ENCODE measurements around the gene POLR2H. TPM values are rescaled to one million over a fixed set of nuclear protein-coding genes. Genes with fewer than 3 reads are reported as not detected.

POLR2H gene
- polyA plus RNA-seq, 3 donors, result 87.1 to 91.3 (median 90.0) TPM

- no peak for DNase-seq (ENCODE audit: low read depth in 3 of 3, low spot score in 2 of 3)
Observed at GRCh38 chr3:184368116-184368515, 6.6 kb downstream of the POLR2H start.

GRCh38 chr3:184368586-184369183 is 7.2 kb downstream of the POLR2H start:
- DNase-seq (ENCODE audit: low read depth in 3 of 3, low spot score in 2 of 3), result no peak

GRCh38 chr3:184371570-184372018 is 10.1 kb downstream of the POLR2H start:
- DNase-seq (ENCODE audit: low read depth in 3 of 3, low spot score in 2 of 3), result peak in 2 of 3 donors; percentile 58 to 72

GRCh38 chr3:184372296-184372821 is 10.8 kb downstream of the POLR2H start:
- no peak for DNase-seq (ENCODE audit: low read depth in 3 of 3, low spot score in 2 of 3)

GRCh38 chr3:184372911-184373310 is 11.4 kb downstream of the POLR2H start:
- DNase-seq (ENCODE audit: low read depth in 3 of 3, low spot score in 2 of 3), result no peak

- DNase-seq (ENCODE audit: low read depth in 3 of 3, low spot score in 2 of 3), result no peak
Observed at GRCh38 chr3:184373422-184373821, 11.9 kb downstream of the POLR2H start.

- DNase-seq (ENCODE audit: low read depth in 3 of 3, low spot score in 2 of 3), result no peak
Observed at GRCh38 chr3:184375747-184376461, 14.4 kb downstream of the POLR2H start.

GRCh38 chr3:184377374-184377773 is 15.9 kb downstream of the POLR2H start:
- no peak for DNase-seq (ENCODE audit: low read depth in 3 of 3, low spot score in 2 of 3)

GRCh38 chr3:184377882-184378445 is 16.5 kb downstream of the POLR2H start, which contains the start of gene THPO:
Gene THPO (minus strand): TSS chr3:184378207. CDS start chr3:184376259, 1,948 bp downstream.
- DNase-seq (ENCODE audit: low read depth in 3 of 3, low spot score in 2 of 3), result no peak

- no peak for DNase-seq (ENCODE audit: low read depth in 3 of 3, low spot score in 2 of 3)
Observed at GRCh38 chr3:184378651-184379357, 17.3 kb downstream of the POLR2H start.

GRCh38 chr3:184379358-184380184 is 18.1 kb downstream of the POLR2H start, which contains the start of gene CHRD:
Gene CHRD (plus strand): TSS chr3:184380054. CDS start chr3:184380319, 265 bp downstream.
- no peak for DNase-seq (ENCODE audit: low read depth in 3 of 3, low spot score in 2 of 3)

- DNase-seq (ENCODE audit: low read depth in 3 of 3, low spot score in 2 of 3), result no peak
Observed at GRCh38 chr3:184380185-184380626, 18.7 kb downstream of the POLR2H start.

- DNase-seq (ENCODE audit: low read depth in 3 of 3, low spot score in 2 of 3), result no peak
Observed at GRCh38 chr3:184380627-184381260, 19.2 kb downstream of the POLR2H start.

GRCh38 chr3:184381261-184382224 is 20.0 kb downstream of the POLR2H start:
- DNase-seq (ENCODE audit: low read depth in 3 of 3, low spot score in 2 of 3), result no peak

- DNase-seq (ENCODE audit: low read depth in 3 of 3, low spot score in 2 of 3), result no peak
Observed at GRCh38 chr3:184382326-184383032, 21.0 kb downstream of the POLR2H start.

GRCh38 chr3:184383033-184383740 is 21.7 kb downstream of the POLR2H start:
- DNase-seq (ENCODE audit: low read depth in 3 of 3, low spot score in 2 of 3), result no peak

GRCh38 chr3:184384342-184384741 is 22.8 kb downstream of the POLR2H start:
- DNase-seq (ENCODE audit: low read depth in 3 of 3, low spot score in 2 of 3), result no peak
